ENCODE results near the gene TRIM17.
"Not testable (repeated sequence)": the region's sequence is repeated elsewhere in the genome, so short reads cannot be mapped to it uniquely, and the experiment has no call there.

The TRIM17 gene

GRCh38 chr1:228446852-228447251 is 30.2 kb upstream of the TRIM17 start:
- DNase-seq, result no peak

GRCh38 chr1:228445843-228446650 is 29.4 kb upstream of the TRIM17 start:
- DNase-seq, result no peak

- DNase-seq, result no peak
These were observed 28.8 kb upstream of the TRIM17 start for GRCh38 chr1:228445490-228445842.

GRCh38 chr1:228443395-228443794 is 26.7 kb upstream of the TRIM17 start:
- DNase-seq, result no peak

- DNase-seq, result no peak
These were observed 24.3 kb upstream of the TRIM17 start for GRCh38 chr1:228440761-228441500.

GRCh38 chr1:228438266-228438665 is 21.6 kb upstream of the TRIM17 start:
- DNase-seq, result no peak

GRCh38 chr1:228437424-228437962 is 20.8 kb upstream of the TRIM17 start:
- no peak for DNase-seq

GRCh38 chr1:228434689-228435088 is 18.0 kb upstream of the TRIM17 start:
- DNase-seq, result no peak

GRCh38 chr1:228433337-228434053 is 16.8 kb upstream of the TRIM17 start:
- DNase-seq, result not testable (repeated sequence)

- DNase-seq, result no peak
These were observed 13.6 kb upstream of the TRIM17 start for GRCh38 chr1:228430243-228430642.

- no peak for DNase-seq
These were observed 13.0 kb upstream of the TRIM17 start for GRCh38 chr1:228429698-228430097.

- no peak for DNase-seq
These were observed 12.3 kb upstream of the TRIM17 start for GRCh38 chr1:228429007-228429406.

GRCh38 chr1:228428412-228428811 is 11.8 kb upstream of the TRIM17 start:
- DNase-seq, result no peak

GRCh38 chr1:228426518-228427175 is 10.0 kb upstream of the TRIM17 start:
- no peak for DNase-seq

- DNase-seq, result no peak
These were observed 8.3 kb upstream of the TRIM17 start for GRCh38 chr1:228424685-228425660.

- DNase-seq, result no peak
These were observed 6.9 kb upstream of the TRIM17 start for GRCh38 chr1:228423404-228424053.

- no peak for DNase-seq
These were observed 4.5 kb upstream of the TRIM17 start for GRCh38 chr1:228420968-228421826.

GRCh38 chr1:228417483-228418203 is 982 bp upstream of the TRIM17 start:
- DNase-seq, result no peak

GRCh38 chr1:228417061-228417460 is 400 bp upstream of the TRIM17 start:
- DNase-seq, result no peak

Data from DMS153 (cell line).